Mucosa of rectum (tissue), 2 donors: ENCODE data around the gene ATP6V0C.
"Not testable (repeated sequence)": the region's sequence is repeated elsewhere in the genome, so short reads cannot be mapped to it uniquely, and the experiment has no call there.

Source experiments
- H3K27ac ChIP-seq, 2 donors: one replicate each; pipeline ENCODE4 v1.7.0; 2013; ENCODE audit warnings: inconsistent platforms in 2 of 2, low read depth in 2 of 2, low read length in 2 of 2
- H3K27me3 ChIP-seq, 2 donors: one replicate each; pipeline ENCODE4 v1.7.0; 2013; ENCODE audit warnings: low read length in 2 of 2; ENCODE audit not compliant: control insufficient read depth in 2 of 2, insufficient read depth in 2 of 2
- H3K36me3 ChIP-seq, 2 donors: one replicate each; pipeline ENCODE4 v1.7.0; 2013; ENCODE audit warnings: low read length in 2 of 2; ENCODE audit not compliant: control insufficient read depth in 2 of 2, insufficient read depth in 2 of 2
- H3K4me1 ChIP-seq, 2 donors: one replicate each; pipeline ENCODE4 v1.7.0; 2013; ENCODE audit warnings: low read length in 2 of 2, mild to moderate bottlenecking in 1 of 2; ENCODE audit not compliant: control insufficient read depth in 2 of 2, insufficient read depth in 2 of 2
- H3K4me3 ChIP-seq, 2 donors: one replicate each; pipeline ENCODE4 v1.7.0; 2013; ENCODE audit warnings: low read length in 2 of 2
- H3K9ac ChIP-seq, 2 donors: one replicate each; pipeline ENCODE4 v1.7.0; 2013; ENCODE audit warnings: low read length in 2 of 2, low read depth in 1 of 2, mild to moderate bottlenecking in 1 of 2
- H3K9me3 ChIP-seq, 2 donors: one replicate each; pipeline ENCODE4 v1.7.0; 2013; ENCODE audit warnings: low read length in 2 of 2; ENCODE audit not compliant: control insufficient read depth in 2 of 2
- donor health status: healthy.
- donor health status: Normal muscosa, but diverticular disease.

The ATP6V0C gene

DNA sequence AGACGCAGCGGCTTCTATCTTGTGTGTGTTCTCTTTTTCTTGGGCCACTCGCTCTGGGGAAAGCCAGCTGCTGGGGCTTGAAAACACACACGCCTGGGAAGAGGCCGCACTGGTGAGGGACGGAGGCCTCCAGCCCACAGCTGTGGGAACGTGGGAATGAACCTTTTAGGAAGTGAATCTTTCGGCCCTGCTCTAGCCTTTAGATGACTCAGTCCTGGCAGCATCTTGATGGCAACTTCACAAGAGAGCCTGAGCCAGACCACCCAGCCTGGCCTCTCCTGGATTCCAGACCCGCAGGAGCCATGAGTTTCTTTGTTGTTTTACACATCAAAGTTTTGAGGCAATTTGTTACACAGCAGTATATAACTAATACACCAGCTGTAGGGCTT is 21.9 kb downstream of the ATP6V0C start:
- Histone ChIP-seq H3K9me3 (no peaks in the 10 kb centered on the region), H3K9ac (no peak overlapping the region), H3K36me3 (peaks cover 0 to 5% of the 10 kb centered on the region in 2 donors), H3K27me3 (no peaks in the 10 kb centered on the region), H3K4me3 (no peak overlapping the region), H3K27ac (peak overlapping the region; percentile 50 to 61), H3K4me1 (peaks cover 28 to 30% of the 10 kb centered on the region in 2 donors)

DNA sequence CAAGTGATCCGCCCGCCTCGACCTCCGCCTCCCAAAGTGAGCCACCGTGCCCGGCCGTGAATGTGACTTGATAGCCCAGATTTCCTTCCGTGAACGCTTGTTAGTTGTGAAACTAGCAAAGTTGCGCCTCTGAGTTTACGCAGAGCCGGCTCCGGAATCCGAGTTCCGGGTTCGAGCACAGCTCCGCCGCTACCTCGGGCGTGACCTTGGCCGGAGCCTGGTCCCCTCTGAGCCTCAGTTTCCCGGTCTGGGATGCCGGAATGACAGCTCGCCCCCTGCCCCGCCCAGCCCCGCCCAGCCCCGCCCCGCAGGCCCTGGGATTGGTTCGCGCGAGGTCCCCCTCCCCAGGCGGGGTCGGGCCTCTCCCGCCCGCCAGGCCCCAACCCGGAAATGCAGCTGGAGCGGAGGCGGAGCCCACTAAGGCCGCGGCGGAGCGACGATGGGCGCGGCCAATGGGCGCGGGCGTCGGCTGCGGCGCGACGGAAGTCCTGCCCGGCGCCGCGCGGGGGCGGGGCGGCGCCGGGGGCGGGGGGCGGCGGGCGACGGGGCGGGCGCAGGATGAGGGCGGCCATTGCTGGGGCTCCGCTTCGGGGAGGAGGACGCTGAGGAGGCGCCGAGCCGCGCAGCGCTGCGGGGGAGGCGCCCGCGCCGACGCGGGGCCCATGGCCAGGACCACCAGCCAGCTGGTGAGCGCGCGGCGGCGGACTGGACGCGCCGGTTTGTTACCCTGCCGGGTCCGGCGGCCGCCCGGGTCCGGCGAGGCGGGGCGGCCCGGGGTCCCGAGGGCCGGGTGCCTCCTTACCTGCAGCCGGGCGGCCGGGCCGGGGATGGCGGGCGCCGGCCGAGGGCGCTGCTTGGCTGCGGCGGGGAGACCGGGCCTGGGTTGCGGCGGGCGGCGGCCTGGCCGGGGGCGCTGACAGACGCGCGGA is 24.0 kb downstream of the ATP6V0C start, which contains the start of gene PDPK1:
PDPK1 (plus strand) TSS at position 571 of the 929 bp plus-strand sequence; CDS start at position 663, 92 bp downstream.
- H3K9ac ChIP-seq: peak within 1 kb of the TSS; percentile 80 to 88

DNA sequence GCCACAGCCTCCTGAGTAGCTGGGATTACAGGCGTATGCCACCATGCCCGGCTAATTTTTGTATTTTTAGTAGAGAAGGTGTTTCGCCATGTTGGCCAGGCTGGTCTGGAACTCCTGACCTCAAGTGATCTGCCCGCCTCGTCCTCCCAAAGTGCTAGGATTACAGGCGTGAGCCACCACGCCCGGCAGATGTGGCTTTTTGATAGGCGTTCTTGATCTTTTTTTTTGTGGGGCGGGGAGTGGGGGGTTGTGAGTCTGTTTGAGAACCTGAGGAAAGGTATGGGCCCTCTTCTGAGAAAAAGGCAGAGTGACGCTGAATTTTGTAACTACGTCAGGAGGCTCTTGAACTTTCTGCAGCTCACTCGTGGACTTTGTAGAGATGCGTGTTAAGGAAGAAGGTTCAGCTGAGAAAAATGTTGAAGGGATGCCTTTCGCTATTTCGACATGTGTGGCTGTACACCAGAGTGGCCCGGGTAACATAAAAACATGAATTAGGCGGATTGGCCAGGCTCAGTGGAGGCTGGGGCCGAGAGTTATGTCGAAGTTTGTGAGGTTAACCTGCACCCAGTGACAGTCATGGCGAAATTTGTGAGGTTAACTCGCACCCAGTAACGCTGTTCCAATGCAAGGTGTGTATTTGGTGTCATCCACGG is 25.6 kb downstream of the ATP6V0C start:
- H3K27me3 ChIP-seq, H3K9me3 ChIP-seq, H3K9ac ChIP-seq, H3K27ac ChIP-seq, H3K36me3 ChIP-seq: not testable (repeated sequence)
- Histone ChIP-seq H3K4me1 (peaks cover 24 to 30% of the 10 kb centered on the region in 2 donors), H3K4me3 (peak overlapping the region in 1 of 2 donors; percentile 67)

More for the DNA sequence above, 24.0 kb downstream of the ATP6V0C start, which contains the start of gene PDPK1:
- peak within 1 kb of the TSS; percentile 82 to 85 for H3K4me3 ChIP-seq
- no peaks in the 10 kb centered on the region for H3K27me3 ChIP-seq
- peak within 1 kb of the TSS; percentile 92 to 94 for H3K27ac ChIP-seq
- peaks cover 0 to 5% of the 10 kb centered on the region in 2 donors for H3K36me3 ChIP-seq
- peaks cover 25 to 31% of the 10 kb centered on the region in 2 donors for H3K4me1 ChIP-seq
- H3K9me3 ChIP-seq: no peaks in the 10 kb centered on the region

DNA sequence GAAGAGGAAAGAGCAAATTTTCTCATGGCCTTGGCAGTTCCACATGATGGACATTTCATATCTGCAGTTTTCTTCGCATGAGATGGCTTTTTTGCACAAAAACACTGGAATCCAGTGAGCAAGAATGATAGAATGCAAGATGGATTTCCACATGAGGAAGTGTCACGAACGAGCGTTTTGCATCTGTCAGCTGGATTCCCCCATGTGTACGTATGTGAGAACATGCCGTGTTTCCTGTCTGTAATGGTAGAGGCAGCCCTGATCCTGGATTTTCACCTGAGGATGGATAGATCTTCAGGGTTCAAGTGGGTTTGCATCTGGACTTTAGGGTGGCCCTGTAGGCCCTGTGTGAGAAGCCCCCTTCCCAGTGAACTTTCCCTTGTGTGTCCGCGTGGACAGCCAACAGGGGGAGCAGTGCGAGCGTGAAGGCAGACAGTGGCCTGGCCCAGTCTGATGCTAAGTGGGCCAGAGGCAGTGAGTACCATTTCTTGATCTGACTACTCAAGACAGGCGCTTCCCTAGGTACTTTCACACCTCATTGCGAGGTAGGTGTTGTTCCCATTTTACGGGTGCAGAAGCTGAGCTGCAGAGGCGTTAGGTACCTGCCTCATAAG is 26.2 kb downstream of the ATP6V0C start:
- not testable (repeated sequence) for H3K27ac ChIP-seq, H3K4me3 ChIP-seq, H3K9me3 ChIP-seq, H3K36me3 ChIP-seq, H3K9ac ChIP-seq, H3K27me3 ChIP-seq
- H3K4me1 ChIP-seq: peaks cover 24 to 30% of the 10 kb centered on the region in 2 donors

DNA sequence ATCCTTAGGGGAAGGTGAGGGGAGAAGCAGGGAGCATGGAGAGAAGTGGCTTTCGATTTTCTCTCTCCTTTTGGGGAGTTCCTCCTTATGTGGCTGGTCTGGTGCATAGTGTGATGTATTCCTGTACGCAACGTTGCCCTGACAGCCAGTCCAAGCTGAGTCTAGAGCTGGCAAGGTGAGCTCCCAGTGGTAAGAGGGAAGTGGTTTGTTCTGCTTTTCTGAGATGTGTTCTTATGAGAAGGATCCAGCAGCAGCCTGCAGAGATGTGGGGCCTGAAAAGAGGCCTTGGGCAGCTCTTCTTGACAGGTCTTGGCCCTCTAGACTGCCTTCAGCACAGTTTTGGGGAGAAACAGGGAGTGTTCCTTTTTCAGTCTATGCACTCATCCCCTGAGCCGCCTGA is 27.2 kb downstream of the ATP6V0C start:
- H3K27ac ChIP-seq, H3K27me3 ChIP-seq: not testable (repeated sequence)
- H3K4me1 ChIP-seq: peaks cover 24 to 30% of the 10 kb centered on the region in 2 donors

DNA sequence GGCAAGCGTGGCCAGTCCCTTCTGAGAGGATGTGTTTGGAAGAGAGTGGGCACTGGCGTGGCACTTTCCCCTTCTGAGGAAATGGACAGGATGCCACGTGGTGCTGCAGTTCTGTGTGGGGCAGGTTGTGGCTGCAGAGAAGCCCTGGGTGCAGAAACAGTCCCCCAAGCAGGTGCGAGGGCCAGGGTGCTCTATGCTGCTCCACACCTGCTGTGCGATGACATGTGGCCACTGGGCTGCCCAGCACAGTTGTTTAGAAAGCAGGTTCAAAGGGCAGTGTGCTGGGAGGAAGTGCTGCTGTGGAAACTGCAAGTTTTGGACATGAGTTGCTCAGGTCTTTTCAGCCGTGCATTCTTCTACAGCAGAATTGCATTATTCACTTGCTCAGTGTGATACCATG is 27.7 kb downstream of the ATP6V0C start:
- not testable (repeated sequence) for H3K36me3 ChIP-seq, H3K27ac ChIP-seq, H3K9ac ChIP-seq, H3K27me3 ChIP-seq, H3K9me3 ChIP-seq, H3K4me3 ChIP-seq
- peaks cover 19 to 25% of the 10 kb centered on the region in 2 donors for H3K4me1 ChIP-seq

More for the DNA sequence above, 27.2 kb downstream of the ATP6V0C start:
- not testable (repeated sequence) for H3K36me3 ChIP-seq, H3K4me3 ChIP-seq, H3K9me3 ChIP-seq, H3K9ac ChIP-seq

DNA sequence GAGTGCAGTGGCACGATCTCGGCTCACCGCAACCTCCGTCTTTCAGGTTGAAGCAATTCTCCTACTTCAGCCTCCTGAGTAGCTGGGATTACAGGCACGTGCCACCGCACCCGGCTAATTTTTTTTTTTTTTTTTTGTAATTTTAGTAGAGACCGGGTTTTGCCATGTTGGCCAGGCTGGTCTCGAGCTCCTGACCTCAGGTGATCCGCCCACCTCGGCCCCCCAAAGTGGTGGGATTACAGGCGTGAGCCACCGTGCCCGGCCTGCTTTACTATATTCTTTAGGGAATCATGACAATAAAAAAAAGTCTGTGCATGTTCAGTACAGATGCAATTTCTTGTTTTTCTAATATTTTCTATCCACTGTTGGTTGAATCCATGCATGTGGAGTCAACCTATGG is 30.0 kb downstream of the ATP6V0C start:
- H3K4me1 ChIP-seq: peaks cover 11 to 22% of the 10 kb centered on the region in 2 donors
- not testable (repeated sequence) for H3K36me3 ChIP-seq, H3K9ac ChIP-seq, H3K4me3 ChIP-seq, H3K27me3 ChIP-seq, H3K27ac ChIP-seq, H3K9me3 ChIP-seq

DNA sequence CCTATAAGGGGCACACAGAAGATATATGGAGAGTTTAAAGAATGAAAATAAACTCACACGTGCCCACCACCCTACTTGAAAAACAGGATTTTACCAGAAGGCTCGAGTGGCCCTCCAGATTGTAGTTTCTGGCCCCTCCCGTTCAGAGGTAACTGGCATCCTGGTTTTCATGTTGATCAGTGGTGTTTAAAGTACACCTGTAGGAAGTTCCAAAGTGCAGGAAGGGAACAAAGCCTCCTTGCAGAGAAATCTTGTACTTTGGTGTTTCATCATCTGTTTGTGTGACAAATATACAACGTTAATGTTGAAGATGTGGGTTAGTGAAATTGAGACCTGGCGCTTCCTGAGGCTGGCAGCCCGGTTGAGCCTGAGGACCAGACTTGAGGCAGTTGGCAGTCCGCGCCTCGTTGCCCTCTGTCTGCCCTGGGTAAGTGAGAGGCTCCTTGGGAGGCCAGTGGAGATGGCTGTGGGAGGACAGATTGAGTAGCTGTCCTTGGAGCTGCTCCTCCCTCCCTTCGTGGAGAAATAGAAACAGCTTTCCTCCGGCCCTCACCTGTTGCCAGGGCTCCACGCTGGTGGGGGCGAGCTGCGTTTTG is 36.6 kb downstream of the ATP6V0C start:
- not testable (repeated sequence) for H3K4me1 ChIP-seq, H3K4me3 ChIP-seq, H3K9me3 ChIP-seq, H3K27ac ChIP-seq, H3K36me3 ChIP-seq, H3K27me3 ChIP-seq, H3K9ac ChIP-seq

DNA sequence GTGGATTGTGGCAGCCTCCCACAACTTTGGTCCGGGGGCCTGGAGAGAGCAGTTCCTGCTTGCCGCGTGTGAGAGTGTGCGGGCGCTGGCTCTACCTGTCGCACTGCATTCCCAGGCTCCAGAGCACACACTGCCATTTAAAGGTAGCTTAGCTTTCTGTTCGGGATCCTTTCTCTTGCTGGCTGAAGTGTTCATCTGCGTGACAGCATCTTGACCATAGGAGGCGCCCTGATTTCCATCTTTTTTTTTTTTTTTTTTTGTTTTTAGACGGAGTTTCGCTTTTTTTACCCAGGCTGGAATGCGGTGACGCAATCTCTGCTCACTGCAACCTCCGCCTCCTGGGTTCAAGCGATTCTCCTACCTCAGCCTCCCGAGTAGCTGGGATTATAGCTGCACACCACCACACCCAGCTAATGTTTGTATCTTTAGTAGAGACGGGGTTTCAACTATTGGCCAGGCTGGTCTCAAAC is 37.7 kb downstream of the ATP6V0C start:
- not testable (repeated sequence) for H3K9me3 ChIP-seq, H3K27me3 ChIP-seq, H3K36me3 ChIP-seq, H3K4me1 ChIP-seq, H3K27ac ChIP-seq, H3K4me3 ChIP-seq
- H3K9ac ChIP-seq: peak overlapping the region in 1 of 2 donors; percentile 26
